Mesendoderm (in vitro differentiated cells): ENCODE results near the gene PCDHB6.
"Not testable (repeated sequence)": the region's sequence is repeated elsewhere in the genome, so short reads cannot be mapped to it uniquely, and the experiment has no call there.

ENCODE experiments used
- DNase-seq: peaks from one replicate; pipeline ENCODE4 v3.0.0; 2013
- H2AK5ac ChIP-seq: 2 replicates; pipeline ENCODE4 v1.6.1; 2013; ENCODE audit warnings: low read length, inconsistent platforms
- H2BK120ac ChIP-seq: 2 replicates; pipeline ENCODE4 v1.6.1; 2013; ENCODE audit warnings: low read depth, mild to moderate bottlenecking, low read length, moderate library complexity, mixed read lengths
- H2BK15ac ChIP-seq: replicated peaks from 2 replicates; pipeline ENCODE4 v1.6.1; 2013; ENCODE audit warnings: low read depth, mild to moderate bottlenecking, moderate library complexity
- H2BK5ac ChIP-seq: 2 replicates; pipeline ENCODE4 v1.6.1; 2013; ENCODE audit warnings: low read length, inconsistent platforms
- H3K18ac ChIP-seq: 2 replicates; pipeline ENCODE4 v1.6.1; 2013; ENCODE audit warnings: mild to moderate bottlenecking, low read length, mixed read lengths
- H3K23ac ChIP-seq: one replicate; pipeline ENCODE4 v1.6.1; 2013; ENCODE audit warnings: low read length
- H3K27ac ChIP-seq: 2 replicates; pipeline ENCODE4 v1.5.1; 2013; ENCODE audit warnings: low read depth, mild to moderate bottlenecking, inconsistent platforms, low read length, moderate library complexity
- H3K27me3 ChIP-seq: 2 replicates; pipeline ENCODE4 v1.6.1; 2013; ENCODE audit warnings: low read length, control low read depth, mild to moderate bottlenecking, inconsistent platforms; ENCODE audit not compliant: insufficient read depth, poor library complexity
- H3K36me3 ChIP-seq: 2 replicates; pipeline ENCODE4 v1.6.1; 2013; ENCODE audit warnings: low read length, inconsistent platforms; ENCODE audit not compliant: control insufficient read depth, insufficient read depth
- H3K4ac ChIP-seq: one replicate; pipeline ENCODE4 v1.6.1; 2013; ENCODE audit warnings: low read depth, mild to moderate bottlenecking, low read length, moderate library complexity
- H3K4me1 ChIP-seq: 2 replicates; pipeline ENCODE4 v1.6.1; 2013; ENCODE audit warnings: low read depth, low read length, inconsistent platforms; ENCODE audit not compliant: control insufficient read depth
- H3K4me2 ChIP-seq: 2 replicates; pipeline ENCODE4 v1.6.1; 2013; ENCODE audit warnings: low read length
- H3K4me3 ChIP-seq: 2 replicates; pipeline ENCODE4 v1.5.1; 2013; ENCODE audit warnings: mild to moderate bottlenecking, low read length
- H3K56ac ChIP-seq: one replicate; pipeline ENCODE4 v1.6.1; 2013; ENCODE audit warnings: low read length
- H3K79me1 ChIP-seq: 2 replicates; pipeline ENCODE4 v1.6.1; 2013; ENCODE audit warnings: low read length, inconsistent platforms
- H3K79me2 ChIP-seq: 2 replicates; pipeline ENCODE4 v1.6.1; 2013; ENCODE audit warnings: mild to moderate bottlenecking, low read length; ENCODE audit not compliant: control insufficient read depth, insufficient read depth
- H3K9ac ChIP-seq: 2 replicates; pipeline ENCODE4 v1.6.1; 2013; ENCODE audit warnings: low read length, inconsistent platforms
- H4K5ac ChIP-seq: one replicate; pipeline ENCODE4 v1.6.1; 2013; ENCODE audit warnings: low read length
- H4K8ac ChIP-seq: one replicate; pipeline ENCODE4 v1.6.1; 2013; ENCODE audit warnings: low read depth, mild to moderate bottlenecking, control low read depth, low read length, moderate library complexity
- WGBS: extraction: QIAGEN DNeasy Blood & Tissue Kit; methylation state at CpG from one replicate; pipeline ENCODE4 v1.1.7; 2013; ENCODE audit warnings: low lambda C conversion rate, missing lambda C conversion rate; ENCODE audit not compliant: insufficient coverage; ENCODE audit errors: extremely low coverage; 5-methylcytosine and 5-hydroxymethylcytosine counted together

PCDHB6 gene

DNA sequence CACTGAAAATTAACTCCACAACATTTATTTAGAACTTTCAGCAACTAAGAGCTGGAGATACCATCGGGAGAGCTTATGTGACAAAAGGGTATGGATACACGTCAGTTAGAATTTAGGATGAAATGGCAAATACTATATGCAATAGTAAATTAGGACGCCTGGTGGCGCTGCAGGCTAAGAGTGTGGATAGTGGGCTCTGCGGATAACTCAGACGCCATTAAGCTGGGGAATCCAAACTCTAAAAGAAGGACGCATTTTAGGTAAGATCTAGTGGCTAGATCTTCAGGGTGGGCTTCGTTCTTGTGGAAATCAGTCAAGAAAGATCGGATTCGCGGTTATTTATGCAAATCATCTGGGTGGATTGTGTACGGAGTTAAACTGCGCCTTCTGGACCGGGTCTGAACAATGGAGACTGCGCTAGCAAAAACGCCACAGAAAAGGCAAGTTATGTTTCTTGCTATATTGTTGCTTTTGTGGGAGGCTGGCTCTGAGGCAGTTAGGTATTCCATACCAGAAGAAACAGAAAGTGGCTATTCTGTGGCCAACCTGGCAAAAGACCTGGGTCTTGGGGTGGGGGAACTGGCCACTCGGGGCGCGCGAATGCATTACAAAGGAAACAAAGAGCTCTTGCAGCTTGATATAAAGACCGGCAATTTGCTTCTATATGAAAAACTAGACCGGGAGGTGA lies 14.7 kb upstream of the PCDHB6 start, which contains the start of gene PCDHB5:
Gene PCDHB5, plus strand, starts transcription at position 177 of the 688 bp plus-strand sequence. Its CDS starts 229 bp downstream, at position 406.
- H3K4me1 ChIP-seq = no peaks in the 10 kb centered on the region
- no peaks in the 10 kb centered on the region for H3K27me3 ChIP-seq
- no CpG with 5 or more reads among the region's 22 CpGs for whole genome bisulfite sequencing
- H3K4ac ChIP-seq = no peak within 1 kb of the TSS
- peak; percentile 76 for DNase-seq
- H3K23ac ChIP-seq = no peak within 1 kb of the TSS
- H2BK5ac ChIP-seq = no peak within 1 kb of the TSS
- peak within 1 kb of the TSS; percentile 42 for H3K4me3 ChIP-seq
- no peaks in the 10 kb centered on the region for H3K79me2 ChIP-seq
- H3K9ac ChIP-seq = peak within 1 kb of the TSS; percentile 56
- peak within 1 kb of the TSS; percentile 28 for H4K8ac ChIP-seq
- no peak within 1 kb of the TSS for H3K27ac ChIP-seq
- no peak within 1 kb of the TSS for H3K4me2 ChIP-seq
- H4K5ac ChIP-seq = no peak within 1 kb of the TSS
- H3K79me1 ChIP-seq = no peaks in the 10 kb centered on the region
- H2BK15ac ChIP-seq = no peak within 1 kb of the TSS
- no peak within 1 kb of the TSS for H2BK120ac ChIP-seq
- no peak within 1 kb of the TSS for H2AK5ac ChIP-seq
- H3K36me3 ChIP-seq = no peaks in the 10 kb centered on the region
- peak within 1 kb of the TSS; percentile 47 for H3K56ac ChIP-seq
- H3K18ac ChIP-seq = no peak within 1 kb of the TSS

DNA sequence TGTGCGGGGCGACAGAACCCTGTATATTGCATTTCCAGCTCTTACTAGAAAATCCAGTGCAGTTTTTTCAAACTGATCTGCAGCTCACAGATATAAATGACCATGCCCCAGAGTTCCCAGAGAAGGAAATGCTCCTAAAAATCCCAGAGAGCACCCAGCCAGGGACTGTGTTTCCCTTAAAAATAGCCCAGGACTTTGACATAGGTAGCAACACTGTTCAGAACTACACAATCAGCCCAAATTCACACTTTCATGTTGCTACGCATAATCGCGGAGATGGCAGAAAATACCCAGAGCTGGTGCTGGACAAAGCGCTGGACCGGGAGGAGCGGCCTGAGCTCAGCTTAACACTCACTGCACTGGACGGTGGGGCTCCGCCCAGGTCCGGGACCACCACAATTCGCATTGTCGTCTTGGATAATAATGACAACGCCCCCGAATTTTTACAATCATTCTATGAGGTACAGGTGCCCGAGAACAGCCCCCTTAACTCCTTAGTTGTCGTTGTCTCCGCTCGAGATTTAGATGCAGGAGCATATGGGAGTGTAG lies 14.1 kb upstream of the PCDHB6 start:
- H3K27ac ChIP-seq = no peak overlapping the region

GRCh38 chr5:141137346-141137745 lies 12.5 kb upstream of the PCDHB6 start:
- not testable (repeated sequence) for H3K36me3 ChIP-seq, H2BK120ac ChIP-seq, DNase-seq, H3K4me2 ChIP-seq, H3K4me3 ChIP-seq, H4K5ac ChIP-seq, H3K9ac ChIP-seq, H3K23ac ChIP-seq, H3K79me1 ChIP-seq, H3K18ac ChIP-seq, H3K27me3 ChIP-seq, H3K4ac ChIP-seq, H2BK5ac ChIP-seq, H3K4me1 ChIP-seq, H2BK15ac ChIP-seq, H3K27ac ChIP-seq, H3K79me2 ChIP-seq, H3K56ac ChIP-seq, H4K8ac ChIP-seq, H2AK5ac ChIP-seq
- WGBS = no CpG with 5 or more reads among the region's 34 CpGs

More for the DNA sequence above, 14.1 kb upstream of the PCDHB6 start:
- H2BK15ac ChIP-seq = no peak overlapping the region
- peak overlapping the region; percentile 56 for H3K9ac ChIP-seq
- DNase-seq = no peak
- no peak overlapping the region for H2AK5ac ChIP-seq
- no CpG with 5 or more reads among the region's 19 CpGs for WGBS
- peak overlapping the region; percentile 42 for H3K4me3 ChIP-seq
- no peak overlapping the region for H3K18ac ChIP-seq
- peak overlapping the region; percentile 47 for H3K56ac ChIP-seq
- H2BK5ac ChIP-seq = no peak overlapping the region
- no peak overlapping the region for H3K4me2 ChIP-seq
- H4K8ac ChIP-seq = no peak overlapping the region
- H3K27me3 ChIP-seq = no peaks in the 10 kb centered on the region
- no peak overlapping the region for H3K23ac ChIP-seq
- H3K36me3 ChIP-seq = no peaks in the 10 kb centered on the region
- H3K79me1 ChIP-seq = no peaks in the 10 kb centered on the region
- no peak overlapping the region for H2BK120ac ChIP-seq
- H3K4me1 ChIP-seq = no peaks in the 10 kb centered on the region
- no peak overlapping the region for H3K4ac ChIP-seq
- H3K79me2 ChIP-seq = no peaks in the 10 kb centered on the region
- H4K5ac ChIP-seq = no peak overlapping the region

DNA sequence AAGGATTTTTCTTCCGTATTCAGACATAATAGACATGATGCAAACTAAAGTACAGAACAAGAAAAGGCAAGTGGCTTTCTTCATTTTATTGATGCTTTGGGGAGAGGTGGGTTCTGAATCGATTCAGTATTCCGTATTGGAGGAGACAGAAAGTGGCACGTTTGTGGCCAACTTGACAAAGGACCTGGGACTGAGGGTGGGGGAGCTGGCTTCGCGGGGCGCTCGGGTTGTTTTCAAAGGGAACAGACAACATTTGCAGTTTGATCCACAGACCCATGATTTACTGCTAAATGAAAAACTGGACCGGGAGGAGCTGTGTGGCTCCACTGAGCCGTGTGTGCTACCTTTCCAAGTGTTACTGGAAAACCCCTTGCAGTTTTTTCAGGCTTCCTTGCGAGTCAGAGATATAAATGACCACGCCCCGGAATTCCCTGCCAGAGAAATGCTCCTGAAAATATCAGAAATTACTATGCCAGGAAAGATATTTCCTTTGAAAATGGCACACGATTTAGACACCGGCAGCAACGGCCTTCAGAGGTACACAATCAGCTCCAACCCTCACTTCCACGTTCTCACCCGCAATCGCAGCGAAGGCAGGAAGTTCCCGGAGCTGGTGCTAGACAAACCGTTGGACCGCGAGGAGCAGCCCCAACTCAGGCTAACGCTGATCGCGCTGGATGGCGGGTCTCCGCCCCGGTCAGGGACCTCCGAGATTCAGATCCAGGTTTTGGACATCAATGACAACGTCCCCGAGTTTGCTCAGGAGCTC lies 551 bp downstream of the PCDHB6 start:
- no peak overlapping the region for H2BK15ac ChIP-seq
- H3K4ac ChIP-seq = no peak overlapping the region
- no peak overlapping the region for H3K27ac ChIP-seq
- H3K36me3 ChIP-seq = no peaks in the 10 kb centered on the region
- WGBS = no CpG with 5 or more reads among the region's 33 CpGs
- no peak overlapping the region for H3K18ac ChIP-seq
- no peaks in the 10 kb centered on the region for H3K4me1 ChIP-seq
- no peak overlapping the region for H3K56ac ChIP-seq
- H3K4me3 ChIP-seq = no peak overlapping the region
- no peak overlapping the region for H2BK120ac ChIP-seq
- no peak overlapping the region for H3K23ac ChIP-seq
- no peaks in the 10 kb centered on the region for H3K79me2 ChIP-seq
- H2AK5ac ChIP-seq = no peak overlapping the region
- H3K79me1 ChIP-seq = no peaks in the 10 kb centered on the region
- no peak overlapping the region for H2BK5ac ChIP-seq
- no peak overlapping the region for H3K9ac ChIP-seq
- H3K27me3 ChIP-seq = no peaks in the 10 kb centered on the region
- no peak overlapping the region for H4K8ac ChIP-seq
- no peak overlapping the region for H3K4me2 ChIP-seq
- H4K5ac ChIP-seq = no peak overlapping the region
- DNase-seq = no peak

DNA sequence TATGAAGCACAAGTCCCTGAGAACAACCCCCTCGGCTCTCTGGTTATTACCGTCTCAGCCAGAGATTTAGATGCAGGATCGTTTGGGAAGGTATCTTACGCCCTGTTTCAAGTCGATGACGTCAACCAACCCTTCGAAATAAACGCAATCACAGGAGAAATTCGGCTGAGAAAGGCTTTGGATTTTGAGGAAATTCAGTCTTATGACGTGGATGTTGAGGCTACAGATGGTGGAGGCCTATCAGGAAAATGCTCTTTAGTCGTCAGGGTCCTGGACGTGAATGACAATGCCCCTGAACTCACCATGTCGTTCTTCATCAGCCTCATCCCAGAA lies 1.1 kb downstream of the PCDHB6 start:
- no peaks in the 10 kb centered on the region for H3K79me1 ChIP-seq
- no CpG with 5 or more reads among the region's 13 CpGs for WGBS
- H3K4me3 ChIP-seq = no peak overlapping the region

More for the DNA sequence above, 1.1 kb downstream of the PCDHB6 start:
- Histone ChIP-seq H3K23ac (no peak overlapping the region), H4K5ac (no peak overlapping the region), H3K27me3 (no peaks in the 10 kb centered on the region), H3K36me3 (no peaks in the 10 kb centered on the region), H3K56ac (no peak overlapping the region), H3K4me1 (no peaks in the 10 kb centered on the region), H3K4ac (no peak overlapping the region), H3K18ac (no peak overlapping the region), H2BK5ac (no peak overlapping the region), H3K27ac (no peak overlapping the region), H3K4me2 (no peak overlapping the region), H2AK5ac (no peak overlapping the region), H4K8ac (no peak overlapping the region), H3K79me2 (no peaks in the 10 kb centered on the region), H2BK15ac (no peak overlapping the region), H3K9ac (no peak overlapping the region), H2BK120ac (no peak overlapping the region)
- DNase-seq = no peak
